ENCODE data around the gene HMSD.

Gene HMSD

DNA sequence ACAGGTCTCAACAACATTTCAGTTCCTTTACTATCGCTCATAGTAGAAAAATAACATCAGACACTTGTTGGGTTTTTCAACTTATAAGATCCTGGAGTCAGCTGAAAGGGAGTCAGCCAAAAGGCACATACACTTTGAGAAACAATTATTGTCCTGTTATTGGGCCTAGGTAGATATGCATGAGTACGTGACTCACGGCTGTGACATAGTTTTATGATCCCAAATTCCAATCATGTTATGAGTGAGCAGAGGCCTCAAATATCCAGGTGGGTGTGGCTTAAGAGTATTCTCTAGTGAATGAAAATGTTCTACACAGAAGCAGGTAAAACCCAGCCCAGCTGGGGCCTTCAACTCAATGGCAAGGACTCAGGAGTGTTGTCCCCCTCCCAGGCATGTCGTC, 47.9 kb downstream of the HMSD start:
- DNase-seq = no peak

- DNase-seq = no peak
Observed at GRCh38 chr18:63997606-63998005, 48.5 kb downstream of the HMSD start.

DNA sequence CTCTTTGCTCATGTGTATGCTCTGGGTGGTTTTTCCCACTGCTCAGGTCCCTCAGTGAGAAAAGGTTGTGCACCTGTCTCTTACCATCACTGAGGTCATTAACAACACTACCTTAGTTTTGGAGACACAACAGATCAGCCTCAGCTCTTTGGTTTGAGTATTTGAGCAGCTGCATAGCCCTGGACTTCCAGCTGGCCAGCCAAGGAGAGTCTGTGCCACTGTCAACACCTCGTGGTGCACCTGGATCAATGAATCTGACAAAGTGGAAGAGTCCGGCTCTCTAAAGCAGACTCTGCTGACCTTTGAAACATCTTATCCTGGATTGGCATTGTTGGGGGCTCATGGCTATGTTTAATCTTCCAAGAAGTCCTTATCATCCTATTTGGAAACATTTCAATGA, 50.8 kb downstream of the HMSD start:
- DNase-seq = no peak

GRCh38 chr18:64002581-64002980, 53.5 kb downstream of the HMSD start:
- no peak for DNase-seq

GRCh38 chr18:64009305-64009704, 60.2 kb downstream of the HMSD start:
- no peak for DNase-seq
